ENCODE results near the gene INPP4A. TPM values are rescaled to one million over a fixed set of nuclear protein-coding genes. Genes with fewer than 3 reads are reported as not detected.

The INPP4A gene
- polyA plus RNA-seq, 1 donor (not counting 4 experiments of a cell fraction or from before 2014, with no cell fraction given) = 10.7 TPM

GRCh38 chr2:98547092-98547790 is 102.6 kb downstream of the INPP4A start:
- Histone ChIP-seq H3K9me3 (ENCODE audit: control insufficient read depth, low read depth, low read length) (no peaks in the 10 kb centered on the region), H3K27ac (ENCODE audit: control insufficient read depth, insufficient read depth, low read length) (no peak overlapping the region), H3K4me3 (ENCODE audit: control insufficient read depth in 2 of 3, extremely low read depth in 1 of 3, insufficient read depth in 2 of 3, low read depth in 1 of 3, low read length in 3 of 3) (no peak overlapping the region), H3K9me1 (ENCODE audit: control insufficient read depth, extremely low read depth, insufficient read depth, low read length) (no peaks in the 10 kb centered on the region), H3K36me3 (ENCODE audit: control insufficient read depth in 2 of 2, extremely low read depth in 1 of 2, insufficient read depth in 2 of 2, low read length in 2 of 2) (peaks cover 12 to 16% of the 10 kb centered on the region in 2 experiments), H3K4me1 (ENCODE audit: control insufficient read depth, extremely low read depth, insufficient read depth, low read length) (no peaks in the 10 kb centered on the region), H3K4me2 (ENCODE audit: control insufficient read depth, extremely low read depth, insufficient read depth, low read depth, low read length) (no peak overlapping the region), H3K27me3 (ENCODE audit: control insufficient read depth, extremely low read depth, insufficient read depth, low read length) (no peaks in the 10 kb centered on the region), H4K20me1 (ENCODE audit: control insufficient read depth, extremely low read depth, insufficient read depth, low read length) (no peaks in the 10 kb centered on the region), H2AFZ (ENCODE audit: control insufficient read depth, low read length) (no peak overlapping the region), H3K9ac (ENCODE audit: control insufficient read depth, extremely low read depth, insufficient read depth, low read length) (no peak overlapping the region), H3K79me2 (ENCODE audit: control insufficient read depth, insufficient read depth, low read length) (no peaks in the 10 kb centered on the region)
- FAIRE-seq = no peak
- no peak for DNase-seq (ENCODE audit: low read depth, low spot score)
- dilution Hi-C loops (cut with MboI; ENCODE audit: extremely low pct_ligation_motif_present, low sequenced_read_pairs) = no loop called here
- TF ChIP-seq CTCF (optimal IDR thresholded peaks at IDR 0.05 in 1 of 3, IDR thresholded peaks at IDR 0.05 in 1 of 3, conservative IDR thresholded peaks at IDR 0.05 in 1 of 3; ENCODE audit: extremely low read depth in 1 of 3, insufficient read depth in 2 of 3, low read length in 3 of 3) = no peak
- TF ChIP-seq EZH2 (IDR thresholded peaks at IDR 0.05; ENCODE audit: low read length) = no peak

DNA sequence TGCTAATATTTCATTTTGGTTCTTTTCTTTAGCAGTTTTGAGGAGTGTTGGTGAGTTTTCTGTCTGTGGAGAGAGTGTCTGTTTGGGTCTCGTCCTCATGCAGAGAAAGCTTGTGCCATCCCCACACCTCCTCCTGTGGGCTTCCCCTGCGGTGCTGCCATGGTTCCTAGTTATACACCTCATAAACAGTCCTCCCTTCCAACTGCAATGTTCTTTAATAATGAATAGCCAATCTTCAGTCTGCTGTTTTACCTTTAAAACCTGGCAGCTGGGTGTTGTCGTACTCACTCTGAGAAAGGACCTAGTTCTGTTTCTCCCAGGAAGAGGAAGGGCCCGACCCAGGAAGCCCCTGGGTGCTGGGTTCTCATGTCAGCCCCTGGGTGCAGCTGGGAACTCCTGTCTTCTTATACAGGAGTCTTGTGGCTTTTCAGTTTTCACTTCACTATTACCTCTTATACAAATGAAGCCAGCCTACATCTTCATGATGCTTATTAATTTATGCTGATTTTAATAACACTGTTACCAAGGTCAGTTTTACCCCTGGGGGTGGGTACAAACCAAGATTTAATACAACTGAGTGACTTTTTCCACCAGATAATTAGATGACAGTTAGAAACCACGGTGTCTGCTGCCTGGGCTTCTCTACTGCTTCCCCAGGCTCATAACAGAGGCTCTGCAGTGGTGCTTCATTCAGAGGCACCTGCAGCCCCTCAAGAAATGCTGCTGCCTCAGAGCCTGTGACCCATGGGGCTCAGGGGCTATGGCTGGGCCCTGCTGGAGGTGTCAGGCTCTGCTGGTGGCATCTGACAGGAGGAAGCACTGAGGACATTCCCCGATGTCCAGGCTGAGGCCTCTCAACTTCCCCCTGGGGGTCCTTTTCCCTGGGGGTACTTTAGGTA is 104.5 kb downstream of the INPP4A start:
- H3K9me3 ChIP-seq (ENCODE audit: control insufficient read depth, low read depth, low read length) = no peaks in the 10 kb centered on the region
- H3K36me3 ChIP-seq (ENCODE audit: control insufficient read depth in 2 of 2, extremely low read depth in 1 of 2, insufficient read depth in 2 of 2, low read length in 2 of 2) = peaks cover 17 to 18% of the 10 kb centered on the region in 2 experiments
- no peak for FAIRE-seq
- H3K27me3 ChIP-seq (ENCODE audit: control insufficient read depth, extremely low read depth, insufficient read depth, low read length) = no peaks in the 10 kb centered on the region
- H3K9ac ChIP-seq (ENCODE audit: control insufficient read depth, extremely low read depth, insufficient read depth, low read length) = no peak overlapping the region
- H3K79me2 ChIP-seq (ENCODE audit: control insufficient read depth, insufficient read depth, low read length) = no peaks in the 10 kb centered on the region
- no peaks in the 10 kb centered on the region for H4K20me1 ChIP-seq (ENCODE audit: control insufficient read depth, extremely low read depth, insufficient read depth, low read length)
- DNase-seq (ENCODE audit: low read depth, low spot score) = no peak
- no peak overlapping the region for H3K4me3 ChIP-seq (ENCODE audit: control insufficient read depth in 2 of 3, extremely low read depth in 1 of 3, insufficient read depth in 2 of 3, low read depth in 1 of 3, low read length in 3 of 3)
- H3K27ac ChIP-seq (ENCODE audit: control insufficient read depth, insufficient read depth, low read length) = no peak overlapping the region
- TF ChIP-seq EZH2 (IDR thresholded peaks at IDR 0.05; ENCODE audit: low read length) (no peak), CTCF (optimal IDR thresholded peaks at IDR 0.05 in 1 of 3, IDR thresholded peaks at IDR 0.05 in 1 of 3, conservative IDR thresholded peaks at IDR 0.05 in 1 of 3; ENCODE audit: extremely low read depth in 1 of 3, insufficient read depth in 2 of 3, low read length in 3 of 3) (no peak)
- no peaks in the 10 kb centered on the region for H3K4me1 ChIP-seq (ENCODE audit: control insufficient read depth, extremely low read depth, insufficient read depth, low read length)
- H2AFZ ChIP-seq (ENCODE audit: control insufficient read depth, low read length) = no peak overlapping the region
- H3K4me2 ChIP-seq (ENCODE audit: control insufficient read depth, extremely low read depth, insufficient read depth, low read depth, low read length) = no peak overlapping the region
- dilution Hi-C loops (cut with MboI; ENCODE audit: extremely low pct_ligation_motif_present, low sequenced_read_pairs) = no loop called here
- no peaks in the 10 kb centered on the region for H3K9me1 ChIP-seq (ENCODE audit: control insufficient read depth, extremely low read depth, insufficient read depth, low read length)
